HG02884 (cell line): ENCODE data around the gene GABRB2.
"Not testable (repeated sequence)": the region's sequence is repeated elsewhere in the genome, so short reads cannot be mapped to it uniquely, and the experiment has no call there.

Experiments
- ATAC-seq: cut with Tn5 transposase; IDR thresholded peaks from one replicate; pipeline ENCODE4 v1.9.1; 2021; ENCODE audit warnings: mild to moderate bottlenecking, moderate library complexity; ENCODE audit not compliant: unreplicated experiment

The GABRB2 gene

DNA sequence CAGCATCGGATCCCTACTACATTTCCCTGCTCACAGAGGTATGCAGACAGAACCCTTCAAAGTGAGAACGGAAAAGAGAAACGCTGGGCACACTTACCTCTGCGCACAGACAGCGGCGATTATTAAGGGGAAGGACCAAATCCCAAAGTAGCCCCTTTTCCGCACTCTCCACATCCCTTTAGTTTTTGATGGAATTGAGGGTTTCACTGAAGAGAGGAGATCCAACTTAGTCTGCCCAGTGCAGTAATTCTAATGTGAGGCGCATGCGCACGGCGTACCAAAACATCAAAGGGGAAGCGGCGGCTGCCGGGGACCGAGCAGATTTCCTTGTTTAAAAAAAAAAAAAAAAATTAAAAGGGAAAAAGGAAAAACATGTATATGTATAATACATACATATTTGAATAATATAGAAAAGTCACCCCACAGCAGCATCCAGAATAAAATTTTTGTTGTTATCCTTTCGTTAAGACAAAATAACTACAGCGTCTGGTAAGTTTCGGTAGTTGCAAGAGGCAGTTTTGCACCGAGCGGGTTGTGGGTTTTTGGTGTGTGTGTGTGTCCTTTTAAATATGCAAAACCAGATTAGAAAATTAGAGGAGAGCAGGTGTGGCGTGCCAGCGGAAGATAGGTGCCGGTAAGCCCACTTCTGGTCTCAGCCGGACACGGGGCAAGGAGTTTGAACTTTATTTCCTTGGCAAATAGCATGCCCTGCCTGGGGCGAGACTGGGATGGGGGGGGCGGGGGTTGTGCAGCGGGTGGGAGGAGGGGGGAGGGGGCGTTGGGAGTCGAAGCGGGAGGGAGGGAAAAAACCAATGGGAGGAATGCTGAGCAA lies at the start of gene GABRB2:
TSS of gene GABRB2 (minus strand) at position 256 of the 832 bp plus-strand sequence. CDS start at position 174, 82 bp downstream.
- ATAC-seq = peak; percentile 57

- no peak for ATAC-seq
Measured at GRCh38 chr5:161585798-161586197, 39.3 kb upstream of the GABRB2 start.

DNA sequence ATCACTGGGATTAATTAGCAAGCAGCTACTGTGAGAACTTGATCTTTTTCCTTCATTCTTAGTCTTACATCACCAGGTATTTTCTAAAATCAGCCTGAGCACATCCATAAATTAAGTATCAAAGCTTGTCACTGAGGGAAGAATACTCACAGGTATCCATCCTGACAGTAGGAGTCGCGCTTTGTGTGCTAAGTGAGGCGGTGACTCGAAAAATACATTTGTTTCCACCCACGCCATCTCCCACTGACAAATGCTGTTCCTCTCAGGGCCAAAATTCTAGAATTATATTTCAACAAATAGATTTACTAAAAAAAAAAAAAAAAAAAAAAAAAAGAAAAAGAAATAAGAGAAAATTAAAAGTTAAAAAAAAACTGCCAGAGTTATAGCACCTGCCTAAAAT lies 34.1 kb upstream of the GABRB2 start:
- no peak for ATAC-seq

GRCh38 chr5:161572914-161573313 lies 26.4 kb upstream of the GABRB2 start:
- ATAC-seq = no peak

- no peak for ATAC-seq
Measured at GRCh38 chr5:161566081-161566480, 19.6 kb upstream of the GABRB2 start.

- ATAC-seq = no peak
Measured at GRCh38 chr5:161562446-161562845, 15.9 kb upstream of the GABRB2 start.

- ATAC-seq = no peak
Measured at GRCh38 chr5:161549106-161549505, 2.6 kb upstream of the GABRB2 start.

GRCh38 chr5:161548487-161549094 lies 2.1 kb upstream of the GABRB2 start:
- no peak for ATAC-seq

GRCh38 chr5:161547738-161548486 lies 1.4 kb upstream of the GABRB2 start:
- no peak for ATAC-seq

GRCh38 chr5:161547406-161547737 lies 847 bp upstream of the GABRB2 start:
- no peak for ATAC-seq

DNA sequence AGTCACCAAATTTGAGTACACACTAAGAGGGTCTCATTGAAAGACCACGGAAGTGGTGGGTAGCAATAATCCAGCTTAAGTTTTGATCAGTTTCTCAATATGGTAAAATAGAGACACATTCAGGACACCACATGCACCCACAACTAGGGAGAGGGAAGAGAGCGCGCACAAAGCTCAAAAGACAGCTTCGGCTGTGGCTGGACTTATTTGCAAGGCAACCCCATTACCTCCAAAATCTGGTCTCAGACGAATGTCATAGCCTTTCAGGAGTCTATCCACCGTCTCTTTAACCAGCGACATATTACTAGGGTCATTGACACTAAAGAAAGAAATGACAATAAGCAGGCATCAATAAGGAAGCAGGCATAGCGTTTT lies 443 bp downstream of the GABRB2 start:
- ATAC-seq = peak; percentile 4

GRCh38 chr5:161545344-161546094 lies 1.0 kb downstream of the GABRB2 start:
- ATAC-seq = no peak

- ATAC-seq = peak; percentile 63
Measured at GRCh38 chr5:161544350-161544765, 2.2 kb downstream of the GABRB2 start.

GRCh38 chr5:161539016-161539415 lies 7.5 kb downstream of the GABRB2 start:
- ATAC-seq = no peak

DNA sequence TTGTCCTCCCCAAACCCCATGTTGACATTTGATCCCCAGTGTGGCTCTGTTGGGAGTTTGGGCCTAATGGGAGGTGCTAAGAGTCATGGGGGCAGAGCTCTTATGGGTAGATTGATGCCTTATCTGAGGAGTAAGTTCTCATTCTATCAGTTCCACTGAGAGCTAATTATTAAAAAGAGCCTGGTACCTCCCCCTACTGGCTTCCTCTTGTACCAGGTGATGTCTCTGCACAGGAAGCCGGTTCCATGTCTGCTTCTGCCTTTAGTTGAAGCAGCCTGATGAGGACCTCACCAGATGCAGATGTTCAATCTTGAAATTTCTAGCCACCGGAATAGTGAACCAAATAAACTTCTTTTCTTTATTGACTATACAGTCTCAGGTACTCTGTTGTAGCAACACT lies 10.8 kb downstream of the GABRB2 start:
- peak; percentile 64 for ATAC-seq

GRCh38 chr5:161530700-161531099 lies 15.8 kb downstream of the GABRB2 start:
- no peak for ATAC-seq

DNA sequence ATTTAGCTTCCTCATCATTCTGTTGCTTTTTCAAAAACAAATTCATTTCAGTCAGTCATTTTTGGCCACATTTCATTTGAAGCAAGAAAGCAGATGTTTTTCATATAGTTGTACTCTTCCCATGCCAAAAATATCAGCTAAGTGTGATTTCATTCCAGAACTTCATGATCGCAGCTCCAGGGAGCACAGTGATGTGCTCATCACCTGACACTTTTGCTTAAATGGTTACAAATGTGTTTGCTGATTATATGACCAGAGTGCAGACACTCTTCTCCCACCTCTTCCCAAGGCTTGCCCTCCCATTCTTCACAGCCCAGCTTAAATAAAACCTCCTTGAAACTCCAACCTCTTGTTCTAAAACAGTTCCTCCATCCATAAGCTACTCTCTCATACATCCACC lies 32.6 kb downstream of the GABRB2 start:
- no peak for ATAC-seq

DNA sequence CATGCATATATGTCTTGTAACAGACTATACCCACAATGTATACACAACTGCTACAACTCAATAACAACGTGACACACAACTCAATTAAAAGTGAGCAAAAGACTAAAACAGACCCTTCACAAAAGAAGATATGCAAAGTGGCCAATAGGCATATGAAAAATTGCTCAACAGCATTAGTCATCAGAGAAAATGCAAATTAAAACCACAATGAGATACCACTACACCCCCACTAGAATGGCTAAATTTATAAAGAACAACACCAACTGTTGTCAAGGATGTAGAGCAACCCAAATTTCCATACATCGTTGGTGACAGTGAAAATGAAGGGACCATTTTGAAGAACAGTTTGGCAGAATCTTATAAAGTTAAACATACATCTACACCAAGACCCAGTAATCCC lies 38.9 kb downstream of the GABRB2 start:
- ATAC-seq = peak; percentile 73

- not testable (repeated sequence) for ATAC-seq
Measured at GRCh38 chr5:161505160-161505559, 41.4 kb downstream of the GABRB2 start.

DNA sequence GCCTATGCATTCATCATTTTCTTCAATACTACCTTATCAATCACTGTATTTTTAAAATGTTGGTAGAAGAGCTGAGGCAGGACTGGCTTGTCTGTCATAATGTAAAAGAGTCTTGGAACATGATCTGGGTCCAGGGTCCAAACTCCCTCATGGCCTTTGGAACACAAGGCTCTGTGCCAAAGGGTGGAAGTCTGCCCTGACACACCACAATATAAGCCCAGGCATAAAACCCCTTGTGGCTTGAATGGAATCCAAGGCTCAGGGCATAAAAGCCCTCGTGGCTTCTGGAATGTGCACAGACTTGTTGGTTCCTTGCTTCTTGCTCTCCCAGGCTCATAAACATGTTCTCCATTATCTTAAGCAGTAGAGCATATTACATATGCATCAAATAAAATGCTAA lies 48.0 kb downstream of the GABRB2 start:
- no peak for ATAC-seq

- ATAC-seq = no peak
Measured at GRCh38 chr5:161483721-161484120, 62.8 kb downstream of the GABRB2 start.
